Measurements from ENCODE around the gene ZFP28. TPM values are rescaled to one million over a fixed set of nuclear protein-coding genes. Genes with fewer than 3 reads are reported as not detected.

Gene ZFP28
- 1 to 10 TPM; 2.5 to 2.9 TPM for total RNA-seq

DNA sequence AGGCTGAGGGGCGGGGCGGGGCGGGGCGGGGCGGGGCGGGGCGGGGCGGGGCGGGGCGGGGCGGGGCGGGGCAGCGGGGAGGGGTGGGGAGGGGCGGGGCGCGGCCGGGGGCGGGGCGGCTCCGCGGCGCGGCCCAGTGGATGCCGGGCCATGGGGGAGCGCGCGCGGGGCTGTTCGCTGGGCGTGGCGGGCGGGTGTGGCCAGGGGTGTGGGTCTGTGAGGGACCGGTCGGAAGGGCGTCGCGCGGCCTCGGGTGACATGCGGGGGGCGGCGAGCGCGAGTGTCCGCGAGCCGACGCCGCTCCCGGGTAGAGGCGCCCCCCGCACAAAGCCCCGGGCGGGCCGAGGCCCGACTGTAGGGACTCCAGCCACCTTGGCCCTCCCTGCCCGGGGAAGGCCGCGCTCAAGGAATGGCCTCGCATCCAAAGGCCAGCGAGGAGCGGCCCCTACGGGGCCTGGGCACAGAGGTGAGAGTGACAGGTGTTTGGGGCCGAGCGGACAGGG, at the start of gene ZFP28:
TSS of gene ZFP28 (plus strand) at position 188 of the 503 bp plus-strand sequence. CDS start at position 259, 71 bp downstream.
- ChIA-PET CTCF (no interaction called here), POLR2A (interaction anchor here (0.9 kb wide), 1 partner anchor 31 kb away, joined by 3 read pairs; the partner anchor contains the start of gene ZNF471)

DNA sequence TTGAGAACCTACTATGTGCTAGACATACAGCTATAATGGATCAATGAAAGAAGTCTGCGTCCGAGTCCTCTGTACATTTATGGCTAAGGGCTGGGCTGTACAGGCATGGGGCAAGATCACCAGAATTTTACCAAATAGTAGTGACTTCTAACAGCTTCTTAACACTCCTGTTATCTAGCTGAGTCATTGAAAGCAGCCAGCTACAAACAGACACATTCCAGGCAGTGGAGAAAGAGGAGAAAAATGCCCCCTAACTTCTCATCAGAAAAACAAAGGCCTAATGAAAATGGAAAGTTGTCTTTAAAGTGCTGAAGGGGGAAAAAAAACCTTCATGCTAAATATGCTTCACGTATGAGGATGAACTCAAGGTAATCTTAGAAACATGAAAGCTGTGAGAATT, 47.3 kb upstream of the ZFP28 start:
- CTCF ChIA-PET = no interaction called here
- POLR2A ChIA-PET = no interaction called here

DNA sequence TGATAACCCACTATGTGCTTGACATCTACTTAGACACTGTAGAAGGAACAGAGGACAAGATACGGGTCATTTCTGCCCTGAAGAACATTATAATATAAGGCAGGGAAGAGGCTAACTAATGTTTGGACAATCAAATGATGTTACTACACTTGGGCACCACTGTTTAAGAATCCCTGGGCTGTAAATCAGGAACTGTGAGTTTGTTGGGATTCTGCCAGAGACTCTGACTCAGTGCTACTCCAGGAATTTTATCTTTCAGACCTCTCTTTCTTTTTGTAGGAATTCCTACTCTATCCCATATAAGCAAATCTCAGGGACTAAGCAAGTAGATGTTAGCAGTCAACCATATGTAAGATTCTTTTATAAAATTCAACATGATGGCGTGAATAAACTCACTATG, 34.2 kb upstream of the ZFP28 start:
- ChIA-PET CTCF (no interaction called here), POLR2A (no interaction called here)

DNA sequence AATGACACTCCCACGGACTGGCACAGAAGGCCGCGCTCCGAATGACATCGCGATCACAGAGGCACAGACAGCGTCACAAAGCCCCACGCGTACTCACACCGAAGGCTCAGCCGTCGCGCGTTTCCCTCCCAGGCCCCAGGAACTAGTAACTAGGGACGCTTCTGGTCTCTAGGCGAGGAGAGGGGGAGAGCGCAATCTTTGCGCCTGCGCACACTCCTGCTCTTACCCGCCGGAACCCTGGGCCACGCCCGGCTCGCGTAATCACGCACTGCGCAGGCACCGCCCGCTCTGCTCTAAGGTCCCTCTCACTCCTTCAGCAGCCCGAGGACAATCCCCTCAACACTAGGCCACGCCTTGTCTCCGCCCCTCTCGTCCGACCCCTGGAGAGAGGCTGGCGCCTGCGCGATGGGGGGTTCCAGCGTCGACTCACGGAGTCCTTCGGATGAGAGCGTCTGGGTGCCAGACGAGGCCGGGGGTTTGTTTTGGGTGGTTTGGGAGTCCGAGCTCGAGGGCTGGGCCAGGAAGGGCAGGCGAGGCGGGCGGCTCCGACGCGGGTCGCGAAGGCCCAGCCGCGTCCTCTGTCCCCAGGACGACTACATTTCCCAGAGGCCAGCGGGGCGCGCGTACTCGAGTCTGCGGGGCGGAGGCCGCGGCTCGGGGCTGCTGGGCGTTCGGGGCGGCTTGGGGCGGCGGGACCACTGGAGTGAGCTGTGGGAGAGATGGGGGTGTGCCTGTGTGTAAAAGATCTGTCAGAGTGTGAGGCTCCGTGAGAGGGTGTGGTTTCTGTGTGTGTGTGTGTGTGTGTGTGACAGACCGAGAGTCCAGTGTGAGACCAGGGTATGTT, 31.1 kb upstream of the ZFP28 start, which contains the start of gene ZNF471:
TSS of gene ZNF471 (plus strand) at position 410 of the 844 bp plus-strand sequence. CDS start 3,717 bp downstream, outside the sequence.
- ChIA-PET CTCF (no interaction called here), POLR2A (interaction anchor here (0.6 kb wide), 1 partner anchor 31 kb away, joined by 3 read pairs; the partner anchor contains the start of gene ZFP28)

DNA sequence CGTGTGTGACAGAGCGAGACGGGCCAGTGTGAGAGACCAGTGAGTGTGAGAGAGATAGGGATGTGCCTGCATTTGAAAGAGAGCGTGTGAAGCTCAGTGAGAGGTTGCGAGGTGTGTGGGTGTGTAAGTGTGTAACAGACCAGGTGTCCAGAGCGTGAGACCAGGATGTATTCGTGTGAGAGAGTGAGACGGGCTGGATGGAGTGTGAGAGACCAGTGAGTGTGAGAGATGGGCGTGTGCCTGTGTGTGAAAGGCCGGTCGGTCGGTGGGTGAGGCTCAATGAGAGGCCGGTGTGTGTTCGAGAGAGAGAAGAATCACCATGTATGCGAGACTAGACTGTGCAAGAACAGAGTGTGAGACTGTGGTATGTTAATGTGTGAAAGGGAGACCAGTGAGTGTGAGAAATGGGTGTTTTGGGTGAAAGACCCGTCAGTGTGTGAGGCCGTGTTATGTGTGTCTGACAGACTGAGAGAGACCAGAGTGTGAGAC, 30.4 kb upstream of the ZFP28 start:
- CTCF ChIA-PET = no interaction called here
- POLR2A ChIA-PET = no interaction called here

DNA sequence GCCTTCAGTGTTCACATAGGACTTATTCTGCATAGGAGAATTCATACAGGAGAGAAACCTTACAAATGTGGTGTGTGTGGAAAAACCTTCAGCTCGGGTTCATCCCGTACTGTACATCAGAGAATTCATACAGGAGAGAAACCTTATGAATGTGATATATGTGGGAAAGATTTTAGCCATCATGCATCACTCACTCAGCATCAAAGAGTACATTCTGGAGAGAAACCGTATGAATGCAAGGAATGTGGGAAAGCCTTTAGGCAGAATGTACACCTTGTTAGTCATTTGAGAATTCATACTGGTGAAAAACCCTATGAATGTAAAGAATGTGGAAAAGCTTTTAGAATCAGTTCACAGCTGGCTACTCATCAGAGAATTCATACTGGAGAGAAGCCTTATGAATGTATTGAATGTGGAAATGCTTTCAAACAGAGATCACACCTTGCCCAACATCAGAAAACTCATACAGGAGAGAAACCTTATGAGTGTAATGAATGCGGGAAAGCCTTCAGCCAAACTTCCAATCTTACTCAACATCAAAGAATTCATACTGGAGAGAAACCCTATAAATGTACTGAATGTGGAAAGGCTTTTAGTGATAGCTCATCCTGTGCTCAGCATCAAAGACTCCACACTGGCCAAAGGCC, 13.4 kb upstream of the ZFP28 start:
- POLR2A ChIA-PET = no interaction called here
- CTCF ChIA-PET = no interaction called here

DNA sequence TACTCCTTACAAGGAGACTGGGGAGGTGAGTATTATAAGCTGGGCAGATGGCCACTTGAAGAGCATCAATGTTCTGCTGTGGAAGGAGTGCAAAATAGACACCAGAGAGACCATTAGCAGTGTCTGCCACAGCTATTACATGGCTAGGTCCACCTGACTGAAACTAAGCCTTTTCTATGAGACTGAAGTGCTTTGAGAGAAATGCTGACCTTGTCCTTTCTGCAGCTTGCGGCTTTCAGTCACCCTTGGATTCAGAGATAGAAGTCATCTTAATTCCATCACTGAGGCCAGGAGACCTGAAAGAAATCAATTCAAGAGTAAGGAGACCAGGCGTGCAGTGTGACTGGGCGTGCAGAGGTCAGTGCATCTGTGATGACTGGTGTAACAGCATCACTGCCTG, 1.3 kb upstream of the ZFP28 start:
- CTCF ChIA-PET = no interaction called here
- POLR2A ChIA-PET = no interaction called here

DNA sequence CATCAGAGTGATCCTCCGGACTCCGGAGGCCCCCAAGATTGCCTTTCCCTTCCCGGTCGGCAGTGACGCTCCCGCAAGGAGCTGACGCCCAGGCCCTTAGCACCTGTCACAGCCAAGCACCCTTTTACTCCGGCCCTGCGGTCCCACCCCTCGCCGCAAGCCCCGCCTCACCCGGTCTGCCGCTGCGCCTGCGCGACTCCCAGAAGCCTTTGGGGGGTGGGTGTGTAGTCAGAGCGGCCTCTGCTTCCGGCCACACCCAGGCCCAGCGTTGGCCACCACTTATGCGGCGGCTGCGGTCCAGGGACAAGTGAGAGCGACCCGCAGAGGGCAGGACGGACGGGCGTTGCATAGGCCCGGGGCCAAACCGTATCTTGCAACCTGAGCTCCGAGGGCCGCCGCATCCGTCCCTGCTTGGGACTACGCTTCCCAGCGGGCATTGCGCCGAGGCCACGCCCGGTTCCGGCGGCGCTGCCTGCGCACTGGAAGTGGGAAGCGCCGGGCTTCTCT, 441 bp upstream of the ZFP28 start:
- CTCF ChIA-PET = no interaction called here
- POLR2A ChIA-PET = interaction anchor here (0.9 kb wide), 1 partner anchor 31 kb away, joined by 3 read pairs; the partner anchor contains the start of gene ZNF471

DNA sequence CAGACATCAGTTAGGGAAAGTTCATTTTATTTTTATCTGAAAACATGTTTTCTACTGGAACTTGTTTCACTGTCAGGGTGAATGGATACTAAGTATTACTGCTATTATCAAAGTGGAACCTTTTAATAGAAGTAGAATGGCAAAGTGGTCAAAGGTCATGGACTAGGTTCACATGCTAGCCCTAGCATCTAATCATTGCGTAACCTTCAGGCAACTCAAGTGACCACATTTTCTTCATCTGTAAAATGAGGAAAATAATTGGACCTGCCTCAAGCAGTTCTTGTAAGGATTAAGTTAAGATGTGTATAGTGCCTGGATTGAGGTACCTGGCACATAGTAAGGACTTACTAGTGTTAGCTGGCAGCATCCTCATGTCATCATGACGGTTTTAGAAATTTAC, 5.0 kb downstream of the ZFP28 start:
- CTCF ChIA-PET = no interaction called here
- POLR2A ChIA-PET = no interaction called here

DNA sequence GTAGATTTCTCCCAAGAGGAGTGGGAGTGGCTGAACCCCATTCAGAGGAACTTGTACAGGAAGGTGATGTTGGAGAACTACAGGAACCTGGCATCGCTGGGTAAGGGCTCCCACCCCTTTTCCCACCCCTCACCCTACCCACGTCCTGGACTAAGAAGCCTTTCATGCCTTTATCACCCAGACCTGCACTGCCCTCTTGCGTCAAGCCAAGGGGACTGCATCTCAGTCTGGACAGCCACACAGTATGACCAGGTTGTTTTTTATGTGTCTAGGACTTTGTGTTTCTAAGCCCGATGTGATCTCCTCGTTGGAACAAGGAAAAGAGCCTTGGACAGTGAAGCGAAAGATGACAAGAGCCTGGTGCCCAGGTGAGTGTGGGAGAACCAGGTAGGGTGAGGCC, 8.8 kb downstream of the ZFP28 start:
- POLR2A ChIA-PET = no interaction called here
- CTCF ChIA-PET = no interaction called here

DNA sequence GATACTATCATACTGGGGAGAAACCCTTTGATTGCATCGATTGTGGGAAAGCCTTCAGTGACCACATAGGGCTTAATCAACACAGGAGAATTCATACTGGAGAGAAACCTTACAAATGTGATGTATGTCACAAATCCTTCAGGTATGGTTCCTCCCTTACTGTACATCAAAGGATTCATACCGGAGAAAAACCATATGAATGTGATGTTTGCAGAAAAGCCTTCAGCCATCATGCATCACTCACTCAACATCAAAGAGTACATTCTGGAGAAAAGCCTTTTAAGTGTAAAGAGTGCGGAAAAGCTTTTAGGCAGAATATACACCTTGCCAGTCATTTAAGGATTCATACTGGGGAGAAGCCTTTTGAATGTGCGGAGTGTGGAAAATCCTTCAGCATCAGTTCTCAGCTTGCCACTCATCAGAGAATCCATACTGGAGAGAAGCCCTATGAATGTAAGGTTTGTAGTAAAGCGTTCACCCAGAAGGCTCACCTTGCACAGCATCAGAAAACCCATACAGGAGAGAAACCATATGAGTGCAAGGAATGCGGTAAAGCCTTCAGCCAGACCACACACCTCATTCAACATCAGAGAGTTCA, 15.6 kb downstream of the ZFP28 start:
- ChIA-PET POLR2A (no interaction called here), CTCF (no interaction called here)

DNA sequence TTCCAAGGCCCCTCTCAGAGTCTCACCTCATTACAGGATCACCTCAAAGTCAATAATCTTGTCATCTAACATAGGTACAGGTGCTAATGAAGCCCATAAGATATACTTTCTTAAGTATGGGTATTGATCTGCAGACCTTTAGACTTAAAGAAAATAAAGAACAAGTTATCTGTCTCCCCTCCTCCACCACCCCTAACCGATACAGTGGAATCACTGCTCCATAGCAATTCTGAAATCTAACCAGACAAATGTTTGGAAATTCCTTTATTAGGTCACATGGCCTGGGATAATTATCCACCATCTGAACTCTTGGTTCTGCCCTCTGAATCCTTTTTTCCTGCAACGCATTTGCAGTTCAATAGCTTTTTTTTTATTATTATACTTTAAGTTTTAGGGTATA, 24.0 kb downstream of the ZFP28 start:
- ChIA-PET CTCF (no interaction called here), POLR2A (no interaction called here)

DNA sequence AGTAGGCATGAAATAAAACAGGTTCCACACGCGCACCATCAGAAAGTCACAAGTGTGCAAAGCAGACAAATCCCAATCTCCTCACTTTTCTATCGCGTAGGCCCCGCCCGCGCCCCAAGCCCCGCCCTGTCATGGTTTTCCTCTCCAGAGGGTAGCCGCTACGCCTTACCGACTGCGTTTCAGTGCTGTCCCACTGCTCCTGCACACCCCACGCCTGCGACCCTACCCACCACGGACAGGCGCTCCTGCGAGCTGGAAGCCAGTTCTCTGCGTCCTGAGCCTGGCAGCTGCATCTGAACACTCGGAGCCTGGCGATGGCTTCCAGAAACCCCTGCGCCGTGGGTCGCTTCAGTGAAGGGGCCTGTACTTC, 28.1 kb downstream of the ZFP28 start:
- ChIA-PET POLR2A (no interaction called here), CTCF (no interaction called here)

DNA sequence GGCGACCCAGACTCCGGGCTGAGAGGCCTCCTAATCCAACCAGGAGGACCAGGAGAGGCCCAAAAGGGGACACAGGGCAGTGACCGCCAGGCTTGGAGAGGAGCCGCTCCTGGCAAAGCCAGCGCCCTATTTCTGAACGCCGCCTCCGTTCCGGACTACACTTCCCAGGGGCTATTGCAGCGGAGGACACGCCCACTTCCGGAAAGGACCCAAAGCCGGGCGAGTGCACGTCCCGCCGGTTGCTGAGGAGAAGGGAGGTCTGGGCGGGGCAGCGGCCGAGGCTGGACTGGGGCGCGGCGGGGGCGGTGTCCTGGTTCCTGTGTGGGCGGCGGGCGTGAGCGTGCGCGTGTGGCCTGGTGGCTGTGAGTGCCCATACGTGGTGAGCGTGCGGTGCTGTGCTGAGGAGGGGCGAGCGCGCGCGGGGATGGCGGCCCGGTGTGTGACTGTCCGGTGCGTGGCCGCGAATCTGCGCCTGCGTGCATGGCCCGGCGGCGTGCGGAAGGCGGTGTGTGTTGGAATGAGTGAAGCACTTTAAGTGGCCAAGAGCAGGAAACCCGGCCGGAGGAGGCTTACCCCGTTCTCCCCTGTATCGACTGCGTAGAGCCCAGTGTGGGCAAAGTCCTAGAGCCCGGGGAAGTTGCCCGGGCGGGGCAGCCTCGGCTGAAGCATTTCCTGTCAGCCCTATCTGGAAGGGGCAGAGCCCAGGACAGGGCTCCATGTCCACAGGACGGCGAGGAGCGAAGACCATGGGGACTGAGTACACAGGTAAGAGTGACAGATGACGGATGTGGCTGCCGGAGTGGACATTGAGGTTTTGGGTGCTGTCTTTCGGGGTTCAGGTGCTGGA, 28.7 kb downstream of the ZFP28 start, which contains the start of gene ZNF470:
TSS of gene ZNF470 (plus strand) at position 195 of the 847 bp plus-strand sequence. CDS start 2,844 bp downstream, outside the sequence.
- CTCF ChIA-PET = no interaction called here
- POLR2A ChIA-PET = no interaction called here

DNA sequence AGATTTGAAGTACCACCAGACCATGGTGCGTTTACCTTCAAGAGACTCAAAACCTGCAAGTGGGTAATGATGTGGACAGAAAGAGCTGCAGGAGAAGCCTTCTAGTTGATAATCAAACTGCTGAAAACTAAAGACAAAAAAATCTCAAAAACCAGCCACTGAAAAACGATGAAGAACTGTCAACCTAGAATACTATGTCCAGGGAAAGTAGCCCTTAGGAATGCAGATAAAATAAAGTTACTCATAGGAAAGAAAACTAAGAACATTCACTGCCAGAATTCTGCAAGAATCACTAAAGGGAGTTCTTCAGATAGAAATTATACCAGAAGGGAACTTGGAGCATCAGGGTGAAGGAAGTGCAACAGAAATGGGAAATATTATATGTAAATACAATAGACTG, 33.8 kb downstream of the ZFP28 start:
- CTCF ChIA-PET = no interaction called here
- POLR2A ChIA-PET = no interaction called here

DNA sequence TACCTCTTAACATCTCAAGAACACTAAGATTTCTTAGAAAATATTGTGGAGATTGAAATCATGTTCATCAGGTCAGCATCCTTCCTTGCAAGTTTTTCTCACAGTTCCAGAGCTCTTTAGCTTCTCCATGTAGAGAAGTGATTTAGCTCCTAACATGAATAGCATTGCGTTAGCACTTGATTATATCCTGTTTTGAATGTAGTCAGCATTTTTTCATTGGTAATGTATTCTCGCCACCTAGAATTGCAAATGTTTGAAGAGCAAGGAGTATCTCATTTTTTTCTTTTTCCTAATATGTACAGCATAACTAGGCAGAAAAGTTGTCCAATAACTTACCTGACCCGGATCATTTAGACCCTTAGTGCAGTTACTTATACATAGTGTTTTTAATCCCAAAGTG, 35.2 kb downstream of the ZFP28 start:
- CTCF ChIA-PET = no interaction called here
- POLR2A ChIA-PET = no interaction called here

DNA sequence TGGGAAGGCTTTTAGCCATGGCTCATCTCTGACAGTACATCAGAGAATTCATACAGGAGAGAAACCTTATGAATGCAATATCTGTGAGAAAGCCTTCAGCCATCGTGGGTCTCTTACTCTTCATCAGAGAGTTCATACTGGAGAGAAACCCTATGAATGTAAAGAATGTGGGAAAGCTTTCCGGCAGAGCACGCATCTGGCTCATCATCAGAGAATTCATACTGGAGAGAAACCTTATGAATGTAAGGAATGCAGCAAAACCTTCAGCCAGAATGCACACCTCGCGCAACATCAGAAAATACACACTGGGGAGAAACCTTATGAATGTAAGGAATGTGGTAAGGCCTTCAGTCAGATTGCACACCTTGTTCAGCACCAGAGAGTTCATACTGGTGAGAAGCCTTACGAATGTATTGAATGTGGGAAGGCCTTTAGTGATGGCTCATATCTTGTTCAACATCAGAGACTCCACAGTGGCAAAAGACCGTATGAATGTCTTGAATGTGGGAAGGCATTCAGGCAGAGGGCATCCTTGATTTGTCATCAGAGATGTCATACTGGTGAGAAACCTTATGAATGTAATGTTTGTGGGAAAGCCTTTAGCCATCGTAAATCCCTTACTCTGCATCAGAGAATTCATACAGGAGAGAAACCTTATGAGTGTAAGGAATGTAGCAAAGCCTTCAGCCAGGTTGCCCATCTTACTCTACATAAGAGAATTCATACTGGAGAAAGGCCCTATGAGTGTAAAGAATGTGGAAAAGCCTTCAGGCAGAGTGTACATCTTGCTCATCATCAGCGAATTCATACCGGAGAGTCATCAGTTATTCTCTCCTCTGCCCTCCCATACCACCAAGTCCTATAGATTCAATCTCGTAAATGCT, 39.2 kb downstream of the ZFP28 start:
- CTCF ChIA-PET = no interaction called here
- POLR2A ChIA-PET = no interaction called here

DNA sequence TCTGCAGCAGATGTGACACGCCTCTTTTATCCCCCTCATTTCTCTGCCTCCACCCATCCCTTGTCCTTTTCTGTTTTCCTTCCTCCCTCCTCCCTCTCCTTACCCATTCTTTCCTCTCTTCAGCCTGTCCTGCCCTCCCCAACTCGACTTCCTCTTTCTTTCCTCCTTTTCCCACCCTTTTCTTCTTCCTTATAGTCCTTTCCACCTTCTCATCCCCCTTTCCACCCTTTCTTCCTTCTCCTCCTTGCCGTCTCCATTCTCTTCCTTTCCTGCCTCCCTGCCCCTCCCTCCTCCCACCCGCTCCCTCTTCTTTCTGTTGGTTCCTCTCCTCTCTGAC, 55.7 kb downstream of the ZFP28 start:
- CTCF ChIA-PET = interaction anchor here (0.6 kb wide), 1 partner anchor 200 kb away, joined by 3 read pairs; no protein-coding TSS in a partner anchor
- POLR2A ChIA-PET = no interaction called here
